VCaP (cell line): ENCODE measurements around the gene ITPR2.

Experiments
- H3K27ac ChIP-seq: fragments of 450-650 bp; 2 replicates; pipeline ENCODE4 v1.5.1; 2017
- TF ChIP-seq, protein P1 (sequence below): fragments of 450-650 bp; conservative IDR thresholded peaks from 2 replicates; pipeline ENCODE4 v1.5.1; 2017; ENCODE audit warnings: mild to moderate bottlenecking, moderate library complexity

Gene ITPR2

GRCh38 chr12:26347300-26347699 lies 485.7 kb downstream of the ITPR2 start:
- TF ChIP-seq, protein P1, sequence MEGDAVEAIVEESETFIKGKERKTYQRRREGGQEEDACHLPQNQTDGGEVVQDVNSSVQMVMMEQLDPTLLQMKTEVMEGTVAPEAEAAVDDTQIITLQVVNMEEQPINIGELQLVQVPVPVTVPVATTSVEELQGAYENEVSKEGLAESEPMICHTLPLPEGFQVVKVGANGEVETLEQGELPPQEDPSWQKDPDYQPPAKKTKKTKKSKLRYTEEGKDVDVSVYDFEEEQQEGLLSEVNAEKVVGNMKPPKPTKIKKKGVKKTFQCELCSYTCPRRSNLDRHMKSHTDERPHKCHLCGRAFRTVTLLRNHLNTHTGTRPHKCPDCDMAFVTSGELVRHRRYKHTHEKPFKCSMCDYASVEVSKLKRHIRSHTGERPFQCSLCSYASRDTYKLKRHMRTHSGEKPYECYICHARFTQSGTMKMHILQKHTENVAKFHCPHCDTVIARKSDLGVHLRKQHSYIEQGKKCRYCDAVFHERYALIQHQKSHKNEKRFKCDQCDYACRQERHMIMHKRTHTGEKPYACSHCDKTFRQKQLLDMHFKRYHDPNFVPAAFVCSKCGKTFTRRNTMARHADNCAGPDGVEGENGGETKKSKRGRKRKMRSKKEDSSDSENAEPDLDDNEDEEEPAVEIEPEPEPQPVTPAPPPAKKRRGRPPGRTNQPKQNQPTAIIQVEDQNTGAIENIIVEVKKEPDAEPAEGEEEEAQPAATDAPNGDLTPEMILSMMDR: no peak
- peak overlapping the region; percentile 25; the same call in 1 of the 2 replicates for H3K27ac ChIP-seq

DNA sequence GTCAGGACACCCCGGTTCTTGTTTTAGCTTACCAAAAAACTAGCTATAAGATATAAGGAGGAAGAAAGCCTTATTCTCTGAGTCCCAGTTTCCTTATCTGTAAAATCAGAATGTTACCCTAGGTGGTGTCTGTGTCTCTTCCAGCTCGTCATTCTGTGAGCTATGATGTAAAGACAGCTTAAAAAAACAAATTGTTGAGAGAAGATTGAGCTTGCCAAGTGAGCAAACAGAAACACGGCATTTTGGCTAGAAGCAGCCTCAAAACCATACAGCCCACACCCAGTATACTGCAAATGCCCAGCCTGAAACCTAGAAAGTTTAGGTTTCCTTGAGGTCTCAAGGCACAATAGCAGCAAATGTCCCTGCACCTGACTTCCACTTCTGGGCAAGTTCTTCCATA lies 486.3 kb downstream of the ITPR2 start:
- TF ChIP-seq, protein P1: peak; percentile 25; the same call in 1 of the 2 replicates

GRCh38 chr12:26345471-26346003 lies 487.5 kb downstream of the ITPR2 start:
- no peak overlapping the region for H3K27ac ChIP-seq
- TF ChIP-seq, protein P1: no peak

More for the DNA sequence above, 486.3 kb downstream of the ITPR2 start:
- peak overlapping the region; percentile 25 for H3K27ac ChIP-seq

DNA sequence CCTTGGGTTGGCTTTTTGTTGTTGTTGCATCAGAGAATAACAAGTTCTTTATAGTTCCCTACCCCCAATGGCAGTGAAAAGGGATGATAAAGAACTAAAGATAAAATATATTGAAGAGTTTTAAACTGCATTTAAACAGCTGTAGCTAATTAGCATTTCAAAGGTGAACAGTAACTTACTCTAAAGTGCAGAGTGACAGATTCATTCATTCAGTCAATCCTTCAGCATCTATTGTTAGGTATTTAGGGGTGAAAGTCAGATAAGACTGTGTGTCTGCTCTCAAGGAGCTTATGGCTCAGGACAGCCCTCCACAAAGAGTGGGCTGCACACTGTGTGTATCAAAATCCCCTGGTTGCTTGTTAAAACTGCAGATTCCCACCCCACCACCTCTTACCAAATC lies 491.5 kb downstream of the ITPR2 start:
- no peak overlapping the region for H3K27ac ChIP-seq
- TF ChIP-seq, protein P1: no peak

- H3K27ac ChIP-seq: no peak overlapping the region
- TF ChIP-seq, protein P1: no peak
Measured at GRCh38 chr12:26340649-26341048, 492.3 kb downstream of the ITPR2 start.

DNA sequence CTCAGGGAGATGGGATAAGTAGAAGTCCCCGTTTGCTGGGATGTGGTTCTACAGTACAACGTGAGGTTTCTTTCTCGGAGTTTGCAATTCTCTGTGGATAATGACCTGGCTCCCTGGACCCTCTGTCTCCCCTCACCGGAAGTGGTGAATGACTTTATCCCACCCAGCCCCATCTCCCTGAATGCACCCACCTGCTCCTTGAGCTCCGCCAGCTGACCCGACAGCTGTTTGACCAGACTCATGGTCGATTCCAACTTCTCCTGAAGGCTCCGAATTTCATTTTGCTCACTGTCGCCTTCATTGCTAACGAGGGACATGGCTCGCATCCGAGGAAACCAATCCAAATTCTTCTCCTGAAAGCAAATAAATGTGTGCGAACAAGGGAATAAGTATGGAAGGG lies 493.0 kb downstream of the ITPR2 start:
- no peak overlapping the region for H3K27ac ChIP-seq
- TF ChIP-seq, protein P1: no peak

DNA sequence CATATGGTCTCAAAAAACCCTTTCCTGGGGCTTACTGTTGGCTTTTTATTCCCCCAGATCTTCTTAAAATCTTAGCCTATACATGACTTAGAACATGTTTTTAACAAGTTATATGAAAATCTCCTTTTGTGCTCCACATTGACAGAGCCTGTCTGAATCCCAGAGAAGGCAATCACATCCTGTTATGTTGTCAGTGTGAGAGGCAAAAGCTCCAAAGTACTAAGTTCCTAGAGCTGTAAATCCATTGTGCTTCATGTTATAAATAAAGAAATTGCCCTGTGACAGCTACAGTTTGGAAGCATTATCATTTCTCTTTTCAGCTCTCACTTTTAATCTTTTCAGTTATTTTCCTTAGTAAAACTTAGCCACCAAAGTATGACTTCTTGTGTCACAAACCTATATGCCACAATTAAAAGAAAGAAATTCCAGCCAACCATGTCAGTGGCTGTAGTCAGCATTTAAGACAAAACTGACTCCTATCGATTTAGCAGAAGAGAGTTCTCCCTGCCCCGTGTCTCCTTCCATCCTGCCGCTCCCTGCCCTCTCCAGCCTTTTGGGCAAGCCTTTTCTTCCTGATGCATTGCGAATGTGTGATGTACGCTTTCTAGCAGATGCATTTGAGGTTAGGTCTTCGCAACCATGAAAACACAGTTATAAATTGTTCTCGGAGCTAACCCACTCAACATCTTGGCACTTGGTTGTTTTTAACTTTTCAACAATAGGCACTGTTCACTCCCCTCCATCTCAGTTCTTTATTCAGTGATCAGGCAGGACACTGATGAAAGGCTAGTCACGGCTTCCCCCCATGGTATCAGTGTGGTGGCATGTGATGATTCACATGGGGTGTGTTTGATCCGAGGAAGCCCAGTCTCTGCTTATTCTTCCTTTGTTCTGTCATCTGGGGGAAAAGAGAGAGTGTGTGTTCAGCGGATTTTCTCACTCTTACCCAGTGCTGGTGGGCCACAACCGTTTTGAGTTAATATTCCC lies 494.1 kb downstream of the ITPR2 start:
- no peak overlapping the region for H3K27ac ChIP-seq
- TF ChIP-seq, protein P1: no peak
